ENCODE data around the gene NCK2. TPM values are rescaled to one million over a fixed set of nuclear protein-coding genes. Genes with fewer than 3 reads are reported as not detected.
A peak's percentile ranks its signal among the peaks of the same experiment; 100 is the strongest.

NCK2 gene
- polyA plus RNA-seq, 12 donors, result 62.4 to 93.8 (median 72.3) TPM; not detected in 1

DNA sequence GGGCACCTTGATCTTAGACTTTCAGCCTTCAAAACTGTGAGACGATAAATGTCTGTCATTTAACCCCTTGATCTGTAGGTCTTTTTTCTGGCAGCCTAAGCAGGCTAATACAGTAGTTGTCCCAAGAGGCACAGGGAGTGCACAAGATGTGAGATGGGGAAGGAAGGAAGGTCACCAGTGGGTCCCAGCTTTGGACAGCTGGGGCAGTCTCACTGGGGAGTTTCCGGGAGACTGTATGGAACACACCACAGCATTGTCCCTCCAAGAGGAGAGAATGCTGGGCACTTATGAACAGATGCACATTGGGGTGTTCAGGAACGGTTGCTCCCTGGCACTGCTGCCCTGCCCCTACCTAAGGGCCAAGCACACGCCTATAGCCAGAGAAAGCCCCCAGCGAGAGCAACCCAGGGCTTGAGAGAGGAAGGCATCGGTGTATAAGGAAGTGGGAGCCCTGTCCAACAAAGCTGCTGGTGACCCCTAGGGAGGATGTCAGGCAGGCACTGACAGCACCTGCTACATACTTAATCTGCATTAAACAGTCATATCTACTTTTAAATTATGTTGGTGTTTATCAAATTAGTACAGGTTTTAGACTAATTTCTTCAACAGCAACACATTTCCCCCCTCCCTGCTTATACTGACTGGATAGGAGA lies 11.6 kb upstream of the NCK2 start:
- no peak for DNase-seq

GRCh38 chr2:105733875-105734274 lies 10.8 kb upstream of the NCK2 start:
- no peak for DNase-seq

- DNase-seq, result no peak
Observed at GRCh38 chr2:105734762-105735538, 9.8 kb upstream of the NCK2 start.

DNA sequence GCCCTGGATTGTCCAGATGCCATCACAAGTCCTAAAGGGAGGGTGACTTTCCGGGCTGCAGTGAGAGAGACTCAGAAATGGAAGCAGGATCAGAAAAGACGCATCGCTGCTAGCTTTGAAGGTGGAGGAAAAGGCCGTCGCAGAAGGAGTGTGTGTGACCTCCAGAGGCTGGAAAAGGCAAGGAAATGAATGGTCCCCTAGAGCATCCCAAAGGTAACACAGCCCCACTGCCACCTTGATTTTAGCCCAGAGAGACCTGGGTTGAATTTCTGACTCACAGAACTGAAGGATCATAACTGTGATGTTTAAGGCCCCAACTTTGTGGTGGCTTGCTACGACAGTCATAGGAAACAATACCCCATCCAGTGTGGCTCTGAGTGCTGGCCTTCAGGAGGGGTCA lies 8.6 kb upstream of the NCK2 start:
- DNase-seq, result no peak

DNA sequence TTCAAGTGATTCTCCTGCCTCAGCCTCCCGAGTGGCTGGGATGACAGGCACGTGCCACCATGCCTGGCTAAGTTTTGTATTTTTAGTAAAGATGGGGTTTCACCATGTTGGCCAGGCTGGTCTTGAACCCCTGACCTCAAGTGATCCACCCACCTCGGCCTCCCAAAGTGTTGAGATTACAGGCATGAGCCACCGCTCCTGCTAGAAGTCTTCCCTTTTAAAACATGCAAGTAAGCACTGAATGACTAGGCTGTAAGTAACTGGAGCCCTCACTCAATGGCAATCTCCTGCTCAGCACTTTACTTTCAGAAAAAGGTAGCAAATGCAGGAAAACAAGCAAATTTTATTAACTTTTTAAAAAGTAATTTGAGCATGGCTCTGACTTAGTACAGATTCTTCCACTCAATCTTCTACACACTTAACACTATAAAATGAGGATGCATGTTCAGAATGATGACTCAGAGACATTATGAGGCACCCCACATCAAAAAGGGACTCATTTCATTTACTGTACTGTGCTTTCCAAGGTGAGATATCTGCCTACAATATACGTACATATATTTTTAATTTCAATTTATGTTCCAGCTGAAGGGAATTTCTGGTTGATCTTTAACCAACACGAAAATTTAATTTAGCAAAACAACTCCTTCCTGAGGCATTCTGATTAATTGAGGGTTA lies 6.6 kb upstream of the NCK2 start:
- no peak for DNase-seq

- DNase-seq, result no peak
Observed at GRCh38 chr2:105738658-105739241, 6.0 kb upstream of the NCK2 start.

GRCh38 chr2:105739426-105739825 lies 5.3 kb upstream of the NCK2 start:
- no peak for DNase-seq

DNA sequence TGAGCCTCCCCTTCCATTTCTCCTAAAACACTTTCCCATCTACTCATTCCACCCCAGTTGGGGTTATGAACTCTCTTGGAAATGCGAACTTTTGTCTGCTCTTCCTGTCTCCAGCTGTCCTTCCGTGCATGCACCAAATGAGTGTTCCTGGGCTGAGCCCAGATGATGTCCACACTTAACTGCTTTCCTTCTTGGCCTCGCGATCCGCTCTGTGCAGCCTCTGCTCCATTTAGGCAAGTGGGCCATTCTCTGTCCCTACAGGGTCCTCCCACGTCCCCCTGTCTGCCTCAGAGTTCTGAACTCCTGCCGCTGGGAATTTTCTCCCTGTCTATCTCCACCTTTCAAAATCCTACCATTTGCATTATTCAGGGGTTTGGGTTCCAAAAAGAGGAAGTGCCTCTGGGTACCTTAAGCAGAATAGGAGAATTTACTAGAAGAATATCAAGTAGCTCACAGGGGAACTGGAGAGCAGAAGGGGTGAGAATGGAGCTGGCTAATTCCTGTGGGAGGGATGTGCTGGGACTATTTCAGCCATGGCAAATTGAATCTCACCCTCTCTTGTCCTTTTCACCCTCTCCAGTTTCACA lies 4.7 kb upstream of the NCK2 start:
- DNase-seq, result no peak

DNA sequence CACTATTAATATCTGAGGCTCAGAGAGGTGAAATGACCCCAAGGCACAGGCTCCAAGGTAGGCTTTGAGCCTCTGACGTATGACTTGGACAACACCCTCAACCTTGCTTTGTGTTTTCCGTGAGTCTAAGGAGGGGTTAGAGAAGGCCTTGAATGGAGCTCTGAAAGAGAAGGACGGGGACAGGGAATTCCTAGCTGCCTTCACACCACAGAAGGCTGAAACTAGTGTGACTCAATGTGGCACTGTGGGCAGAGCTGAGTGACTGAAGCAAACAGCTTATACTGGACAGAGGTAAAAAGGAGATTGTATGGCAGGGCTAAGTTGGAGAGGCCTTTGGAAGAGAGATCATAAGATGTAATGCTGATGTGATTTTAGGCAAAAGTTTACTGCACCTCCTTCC lies 3.5 kb upstream of the NCK2 start:
- no peak for DNase-seq

- DNase-seq, result no peak
Observed at GRCh38 chr2:105741617-105742016, 3.1 kb upstream of the NCK2 start.

GRCh38 chr2:105744091-105744908 lies 412 bp upstream of the NCK2 start:
- DNase-seq, result peak; percentile 58

DNA sequence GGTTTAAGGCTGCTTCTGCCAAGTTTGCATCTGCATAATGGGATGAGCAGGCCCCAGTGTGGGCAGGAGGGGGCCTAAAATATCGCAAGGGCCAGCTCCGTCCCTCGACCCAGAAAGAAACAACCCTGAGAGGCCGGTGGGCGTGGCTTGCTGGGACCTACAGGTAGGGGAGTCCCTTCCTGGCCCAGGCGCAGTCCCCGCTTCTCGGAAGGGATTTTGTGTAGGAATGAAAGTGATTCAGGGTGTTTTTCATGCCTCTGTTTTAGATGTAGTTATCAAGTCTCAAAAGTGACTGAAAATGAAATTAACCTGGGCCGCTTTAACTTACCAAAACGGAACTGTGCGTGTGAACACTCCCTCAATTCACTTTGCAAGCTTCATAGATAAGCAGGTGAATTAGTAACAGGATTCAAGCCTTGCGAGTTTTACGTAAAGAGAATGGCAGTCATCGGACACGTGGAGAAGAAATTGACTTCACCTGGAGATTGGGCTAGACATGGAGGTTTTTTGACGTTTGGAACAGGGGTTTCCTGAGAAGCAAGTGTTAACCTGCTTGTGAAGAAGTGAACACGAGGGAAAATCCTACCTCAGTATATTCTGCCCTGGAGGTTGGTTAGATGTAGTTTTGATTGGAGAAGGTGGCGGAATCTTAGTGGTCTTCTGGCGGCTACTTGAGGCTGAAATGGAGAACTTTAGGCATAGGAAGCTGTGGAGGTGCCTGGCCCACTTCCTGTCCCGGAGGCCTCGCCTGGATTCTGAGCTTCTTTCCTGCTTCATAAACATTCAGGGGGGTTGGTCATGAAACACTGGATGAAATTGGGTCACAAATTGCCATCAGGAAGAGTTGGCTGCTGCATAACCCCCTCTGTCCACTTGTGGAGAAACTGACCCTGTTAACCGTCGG lies 1.7 kb downstream of the NCK2 start:
- DNase-seq, result no peak

DNA sequence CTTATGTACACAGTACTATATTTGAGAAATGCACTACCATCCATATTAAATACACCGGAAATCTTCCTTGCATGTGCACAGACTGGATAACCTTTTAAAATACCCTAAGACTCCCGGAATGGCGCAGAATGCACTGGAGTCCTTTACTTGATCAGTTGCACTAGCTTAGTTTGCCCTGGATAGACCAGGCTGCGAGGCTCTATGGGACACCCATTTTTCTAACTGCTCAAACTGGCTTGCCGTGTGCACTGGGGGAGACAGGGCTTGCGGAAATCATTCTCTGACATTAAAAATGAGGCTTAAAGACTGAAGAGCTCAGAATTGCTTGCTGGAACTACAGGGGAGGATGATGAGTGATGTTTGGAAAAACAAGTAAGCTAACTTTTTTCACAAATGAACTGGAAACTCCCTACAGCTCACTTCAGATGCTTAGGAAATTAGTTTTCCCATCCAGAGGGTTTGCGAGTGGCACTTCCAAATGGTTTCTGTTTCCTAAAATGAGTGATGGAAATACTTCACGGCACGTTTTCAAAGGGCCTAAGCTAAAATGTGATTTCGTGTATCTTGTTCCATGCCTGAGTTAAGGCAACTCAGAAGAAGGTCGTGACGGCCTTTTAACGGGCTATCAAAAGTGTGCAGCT lies 2.7 kb downstream of the NCK2 start:
- DNase-seq, result no peak

- no peak for DNase-seq
Observed at GRCh38 chr2:105747991-105748390, 3.3 kb downstream of the NCK2 start.

DNA sequence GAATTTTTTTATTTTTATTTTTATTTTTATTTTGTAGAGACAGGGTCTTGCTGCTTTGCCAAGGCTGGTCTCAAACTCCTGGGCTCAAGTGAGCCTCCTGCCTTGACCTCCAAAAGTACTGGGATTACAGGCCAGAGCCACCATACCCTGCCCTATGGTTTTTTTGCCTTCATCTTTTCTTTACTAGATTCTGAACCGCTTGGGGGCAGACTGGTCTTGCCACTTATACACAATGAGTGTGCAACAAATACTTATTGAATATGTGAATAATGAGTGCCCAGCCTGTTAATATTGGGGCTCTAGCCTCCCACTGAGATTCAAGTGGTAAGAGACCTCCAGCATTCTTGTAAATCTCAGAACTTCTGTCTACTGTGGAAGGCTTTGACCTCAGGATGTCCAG lies 3.9 kb downstream of the NCK2 start:
- DNase-seq, result no peak

DNA sequence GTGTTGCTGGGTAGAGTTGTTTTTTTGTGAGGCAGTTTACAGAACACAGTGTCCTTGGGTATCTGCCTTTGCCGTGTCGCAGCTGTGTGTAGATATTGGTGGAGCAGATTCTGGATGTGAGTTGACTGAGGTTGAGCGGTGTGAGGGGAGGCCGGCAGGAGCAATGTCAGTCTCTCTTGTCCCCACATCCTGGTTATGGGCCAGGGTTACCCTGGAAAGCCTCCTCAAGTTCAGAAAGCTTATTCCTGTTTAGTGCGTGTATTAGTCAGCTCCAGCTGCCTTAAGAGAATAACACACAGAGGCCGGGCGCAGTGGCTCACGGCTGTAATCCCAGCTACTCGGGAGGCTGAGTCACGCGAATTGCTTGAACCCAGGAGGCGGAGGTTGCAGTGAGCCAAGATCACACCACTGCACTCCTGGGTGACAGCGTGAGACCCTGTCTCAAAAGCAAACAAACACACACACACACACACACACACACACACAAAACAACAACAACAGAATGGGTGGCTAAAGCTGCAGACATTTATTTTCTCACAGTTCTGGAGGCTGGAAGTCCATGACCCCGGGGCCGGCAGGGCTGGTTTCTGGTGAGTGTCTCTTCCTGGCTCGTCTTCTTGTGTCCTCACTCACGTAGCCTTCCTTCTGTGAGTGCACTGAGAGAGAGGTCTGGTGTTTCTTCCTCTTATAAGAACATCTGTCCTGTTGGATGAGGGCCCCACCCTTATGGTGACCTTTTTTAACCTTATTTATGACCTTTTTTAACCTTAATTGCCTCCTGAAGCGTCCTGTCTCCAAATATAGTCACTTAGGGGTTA lies 5.1 kb downstream of the NCK2 start:
- no peak for DNase-seq

DNA sequence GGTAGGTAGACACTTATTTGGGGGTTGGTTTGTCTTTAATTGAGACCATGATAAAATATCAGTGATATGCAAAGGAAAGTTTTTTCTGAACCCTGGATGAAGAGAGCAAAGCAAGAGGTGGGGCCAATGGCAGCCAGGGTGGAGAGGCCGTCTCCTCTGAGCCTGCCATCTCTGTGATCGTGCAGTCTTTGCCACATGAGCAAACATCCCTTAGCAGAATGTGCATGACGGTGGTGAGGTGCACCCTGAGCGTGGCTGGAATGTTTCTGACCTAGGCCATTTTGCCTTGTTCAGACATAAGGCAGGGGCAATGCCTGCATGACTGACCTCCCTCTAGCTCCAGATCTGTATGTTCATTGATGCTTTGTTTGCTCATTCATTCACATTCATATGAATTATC lies 6.0 kb downstream of the NCK2 start:
- DNase-seq, result no peak

GRCh38 chr2:105751272-105751671 lies 6.6 kb downstream of the NCK2 start:
- DNase-seq, result no peak

Data from muscle of arm (tissue), 12 donors.